ENCODE data around the gene ADK.

The ADK gene

DNA sequence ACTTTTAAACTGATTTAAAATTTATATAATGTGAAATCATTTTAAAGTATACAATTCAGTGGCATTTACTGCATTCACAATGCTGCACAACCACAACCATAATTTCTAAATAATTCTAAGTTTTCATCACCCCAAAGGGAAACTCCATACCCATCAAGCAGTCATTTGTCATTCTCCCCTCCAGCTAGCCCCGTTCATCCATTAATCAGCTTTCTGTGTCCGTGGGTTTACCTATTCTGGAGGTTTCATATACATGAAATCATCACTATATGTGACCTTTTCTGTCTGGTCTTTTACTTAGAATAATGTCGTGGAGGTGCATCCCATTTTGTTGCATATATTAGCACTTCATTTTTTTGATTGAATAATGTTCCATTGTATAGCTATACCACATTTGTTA, 214.1 kb downstream of the ADK start:
- Histone ChIP-seq H3K36me3 (peaks cover 14 to 25% (median 14%) of the 10 kb centered on the region in 3 donors), H3K27me3 (no peaks in the 10 kb centered on the region), H3K4me1 (no peaks in the 10 kb centered on the region), H3K9me3 (peaks cover 0 to 23% (median 15%) of the 10 kb centered on the region in 3 donors), H3K27ac (no peak overlapping the region), H3K4me3 (no peak overlapping the region)
- TF ChIP-seq, protein P1, sequence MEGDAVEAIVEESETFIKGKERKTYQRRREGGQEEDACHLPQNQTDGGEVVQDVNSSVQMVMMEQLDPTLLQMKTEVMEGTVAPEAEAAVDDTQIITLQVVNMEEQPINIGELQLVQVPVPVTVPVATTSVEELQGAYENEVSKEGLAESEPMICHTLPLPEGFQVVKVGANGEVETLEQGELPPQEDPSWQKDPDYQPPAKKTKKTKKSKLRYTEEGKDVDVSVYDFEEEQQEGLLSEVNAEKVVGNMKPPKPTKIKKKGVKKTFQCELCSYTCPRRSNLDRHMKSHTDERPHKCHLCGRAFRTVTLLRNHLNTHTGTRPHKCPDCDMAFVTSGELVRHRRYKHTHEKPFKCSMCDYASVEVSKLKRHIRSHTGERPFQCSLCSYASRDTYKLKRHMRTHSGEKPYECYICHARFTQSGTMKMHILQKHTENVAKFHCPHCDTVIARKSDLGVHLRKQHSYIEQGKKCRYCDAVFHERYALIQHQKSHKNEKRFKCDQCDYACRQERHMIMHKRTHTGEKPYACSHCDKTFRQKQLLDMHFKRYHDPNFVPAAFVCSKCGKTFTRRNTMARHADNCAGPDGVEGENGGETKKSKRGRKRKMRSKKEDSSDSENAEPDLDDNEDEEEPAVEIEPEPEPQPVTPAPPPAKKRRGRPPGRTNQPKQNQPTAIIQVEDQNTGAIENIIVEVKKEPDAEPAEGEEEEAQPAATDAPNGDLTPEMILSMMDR (IDR thresholded peaks at IDR 0.05): no peak
- no peak for DNase-seq
- intact Hi-C loops (cut with DNase I; ENCODE audit: low total_unique reads): no loop called here

GRCh38 chr10:74371696-74372095, 220.7 kb downstream of the ADK start:
- H3K4me1 ChIP-seq: no peaks in the 10 kb centered on the region
- DNase-seq: no peak

DNA sequence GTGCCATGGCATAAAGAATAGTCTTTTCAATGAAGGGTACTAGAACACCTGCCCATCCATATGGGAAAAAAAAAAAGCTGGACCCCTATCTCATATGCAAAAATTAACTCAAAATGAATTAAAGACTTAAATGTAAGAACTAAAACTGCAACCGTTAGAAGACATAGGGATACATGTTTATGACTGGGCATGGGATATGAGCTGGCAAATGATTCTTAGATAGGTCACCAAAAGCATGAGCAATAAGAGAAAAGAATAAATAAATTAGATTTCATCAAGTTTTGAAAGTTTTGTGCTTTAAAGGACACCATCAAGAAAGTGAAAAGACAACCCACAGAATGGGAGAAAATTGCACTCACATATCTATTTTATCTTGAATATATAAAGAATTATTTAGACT, 222.0 kb downstream of the ADK start:
- Histone ChIP-seq H3K9me3 (no peaks in the 10 kb centered on the region), H3K4me1 (no peaks in the 10 kb centered on the region), H3K4me3 (no peak overlapping the region), H3K27me3 (no peaks in the 10 kb centered on the region), H3K27ac (no peak overlapping the region), H3K36me3 (no peaks in the 10 kb centered on the region)
- TF ChIP-seq, protein P1 (IDR thresholded peaks at IDR 0.05): no peak
- intact Hi-C loops (cut with DNase I; ENCODE audit: low total_unique reads): no loop called here
- DNase-seq: no peak

More at GRCh38 chr10:74371696-74372095, 220.7 kb downstream of the ADK start:
- no peaks in the 10 kb centered on the region for H3K27me3 ChIP-seq
- TF ChIP-seq, protein P1 (IDR thresholded peaks at IDR 0.05): no peak
- no peak overlapping the region for H3K4me3 ChIP-seq
- intact Hi-C loops (cut with DNase I; ENCODE audit: low total_unique reads): no loop called here
- no peak overlapping the region for H3K27ac ChIP-seq
- no peaks in the 10 kb centered on the region for H3K36me3 ChIP-seq
- H3K9me3 ChIP-seq: no peaks in the 10 kb centered on the region

- no peaks in the 10 kb centered on the region for H3K27me3 ChIP-seq
- no peak for DNase-seq
- H3K27ac ChIP-seq: no peak overlapping the region
- H3K4me1 ChIP-seq: no peaks in the 10 kb centered on the region
- TF ChIP-seq, protein P1 (IDR thresholded peaks at IDR 0.05): no peak
- H3K9me3 ChIP-seq: no peaks in the 10 kb centered on the region
- no peaks in the 10 kb centered on the region for H3K36me3 ChIP-seq
- no peak overlapping the region for H3K4me3 ChIP-seq
- intact Hi-C loops (cut with DNase I; ENCODE audit: low total_unique reads): no loop called here
Observed at GRCh38 chr10:74377476-74377875, 226.5 kb downstream of the ADK start.

DNA sequence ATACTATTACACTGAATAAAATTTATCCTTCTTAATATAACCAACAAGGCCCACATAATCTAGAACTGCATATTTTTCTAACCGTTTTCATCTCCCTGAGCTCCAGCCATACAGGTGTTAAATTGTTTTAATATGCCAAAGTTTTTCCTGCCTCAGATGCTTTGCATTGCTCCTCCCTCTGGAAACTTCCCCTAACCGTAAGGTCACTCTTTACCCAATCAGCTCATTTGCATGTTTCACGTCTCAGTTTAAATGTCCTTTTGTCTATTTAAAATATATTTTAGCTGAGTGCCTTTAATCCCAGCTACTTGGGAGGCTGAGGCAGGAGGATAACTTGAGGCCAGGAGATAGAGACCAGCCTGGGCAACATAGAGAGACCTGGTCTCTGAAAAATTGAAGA, 228.5 kb downstream of the ADK start:
- DNase-seq: no peak
- no peaks in the 10 kb centered on the region for H3K36me3 ChIP-seq
- H3K4me3 ChIP-seq: no peak overlapping the region
- TF ChIP-seq, protein P1 (IDR thresholded peaks at IDR 0.05): no peak
- no peak overlapping the region for H3K27ac ChIP-seq
- H3K4me1 ChIP-seq: no peaks in the 10 kb centered on the region
- no peaks in the 10 kb centered on the region for H3K9me3 ChIP-seq
- H3K27me3 ChIP-seq: no peaks in the 10 kb centered on the region
- intact Hi-C loops (cut with DNase I; ENCODE audit: low total_unique reads): no loop called here

DNA sequence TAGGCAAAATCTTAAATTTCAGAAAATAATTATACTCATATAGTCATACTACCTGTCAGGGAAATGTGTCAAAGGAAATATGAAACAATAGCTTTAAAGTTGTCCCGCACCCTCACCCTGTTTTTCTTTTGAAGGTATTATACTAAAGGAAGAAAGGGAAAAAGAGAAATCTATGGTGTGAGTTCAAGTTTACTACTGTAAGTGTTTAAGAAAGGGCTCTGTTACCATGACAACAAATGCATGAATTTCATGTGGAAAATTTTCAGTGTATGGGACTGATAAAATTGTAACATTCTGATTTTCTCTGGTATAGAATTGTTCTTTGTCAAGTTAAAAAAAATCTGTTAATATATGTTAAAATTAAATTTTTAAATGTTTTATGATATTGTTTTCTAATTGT, 229.8 kb downstream of the ADK start:
- no peaks in the 10 kb centered on the region for H3K36me3 ChIP-seq
- no peak for DNase-seq
- intact Hi-C loops (cut with DNase I; ENCODE audit: low total_unique reads): no loop called here
- no peak overlapping the region for H3K4me3 ChIP-seq
- TF ChIP-seq, protein P1 (IDR thresholded peaks at IDR 0.05): no peak
- H3K27ac ChIP-seq: no peak overlapping the region
- H3K9me3 ChIP-seq: no peaks in the 10 kb centered on the region
- H3K27me3 ChIP-seq: no peaks in the 10 kb centered on the region
- no peaks in the 10 kb centered on the region for H3K4me1 ChIP-seq
